WTC11 (cell line): ENCODE measurements around the gene ZNF516. TPM values are rescaled to one million over a fixed set of nuclear protein-coding genes. Genes with fewer than 3 reads are reported as not detected.

Experiments used
- ATAC-seq: fragments of 200-7000 bp; cut with Tn5 transposase; 2 replicates; pipeline ENCODE4 v1.10.0; 2021; ENCODE audit warnings: mild to moderate bottlenecking, moderate library complexity
- CTCF ChIA-PET: fragments of 300-600 bp; sonication (Branson Sonifier 250); formaldehyde crosslinking; loops from one replicate; lab custom pipeline; 2021; ENCODE audit warnings: antibody characterized with exemption; lab: Charles Lee
- POLR2A ChIA-PET: fragments of 350-600 bp; sonication (Branson Sonifier 250); formaldehyde crosslinking; loops from one replicate; lab custom pipeline; 2021; ENCODE audit warnings: antibody characterized with exemption; lab: Charles Lee
- DNase-seq: peaks from one replicate; pipeline ENCODE4 v3.0.0; 2021; ENCODE audit warnings: low spot score
- H3K27ac Mint-ChIP-seq: 2 replicates; pipeline ENCODE4 v1.8.0; 2021; ENCODE audit warnings: mixed read lengths
- H3K27me3 Mint-ChIP-seq: 2 replicates; pipeline ENCODE4 v1.8.0; 2021; ENCODE audit warnings: low read depth, mild to moderate bottlenecking, moderate library complexity, mixed read lengths
- H3K36me3 Mint-ChIP-seq: 2 replicates; pipeline ENCODE4 v1.8.0; 2021; ENCODE audit warnings: mixed read lengths
- H3K4me1 Mint-ChIP-seq: 2 replicates; pipeline ENCODE4 v1.8.0; 2022; ENCODE audit warnings: mixed read lengths
- H3K4me3 Mint-ChIP-seq: 2 replicates; pipeline ENCODE4 v1.8.0; 2021; ENCODE audit warnings: mild to moderate bottlenecking, moderate library complexity, mixed read lengths
- H3K9me3 Mint-ChIP-seq: 2 replicates; pipeline ENCODE4 v1.8.0; 2021; ENCODE audit warnings: mixed read lengths
- AFF4 ChIP-seq: sonication (generic); formaldehyde crosslinking; IDR thresholded peaks from 2 replicates; pipeline ENCODE4 v1.8.1; 2023; ENCODE audit warnings: mild to moderate bottlenecking, missing genetic modification reagents, borderline replicate concordance
- AR ChIP-seq: fragments of 250-450 bp; sonication (Bioruptor Pico); IDR thresholded peaks from 2 replicates; pipeline ENCODE4 v1.9.0; 2021; ENCODE audit warnings: mild to moderate bottlenecking
- CREM ChIP-seq: sonication (generic); formaldehyde crosslinking; IDR thresholded peaks from 2 replicates; pipeline ENCODE4 v1.8.1; 2022; ENCODE audit warnings: mild to moderate bottlenecking, missing genetic modification reagents, moderate library complexity
- EMX1 ChIP-seq: fragments of 250-450 bp; sonication (Bioruptor Pico); IDR thresholded peaks from 2 replicates; pipeline ENCODE4 v1.8.0; 2021; ENCODE audit warnings: mild to moderate bottlenecking
- IRF1 ChIP-seq: sonication (generic); formaldehyde crosslinking; IDR thresholded peaks from 2 replicates; pipeline ENCODE4 v1.8.0; 2023; ENCODE audit warnings: missing genetic modification reagents
- KAT7 ChIP-seq: sonication (generic); formaldehyde crosslinking; IDR thresholded peaks from 2 replicates; pipeline ENCODE4 v1.8.1; 2023; ENCODE audit warnings: missing genetic modification reagents, mild to moderate bottlenecking, borderline replicate concordance
- MXD4 ChIP-seq: fragments of 250-450 bp; sonication (Bioruptor Pico); IDR thresholded peaks from 2 replicates; pipeline ENCODE4 v1.8.0; 2021; ENCODE audit warnings: mild to moderate bottlenecking, moderate library complexity, borderline replicate concordance
- OVOL2 ChIP-seq: fragments of 250-450 bp; sonication (Bioruptor Pico); IDR thresholded peaks from 2 replicates; pipeline ENCODE4 v1.9.0; 2021; ENCODE audit warnings: mild to moderate bottlenecking, borderline replicate concordance
- PREB ChIP-seq: sonication (generic); formaldehyde crosslinking; IDR thresholded peaks from 2 replicates; pipeline ENCODE4 v1.8.1; 2022; ENCODE audit warnings: mild to moderate bottlenecking, missing genetic modification reagents, moderate library complexity, borderline replicate concordance
- PRRX2 ChIP-seq: fragments of 250-450 bp; sonication (Bioruptor Pico); IDR thresholded peaks from 2 replicates; pipeline ENCODE4 v1.8.0; 2021; ENCODE audit warnings: mild to moderate bottlenecking
- SMAD4 ChIP-seq: sonication (generic); formaldehyde crosslinking; IDR thresholded peaks from 2 replicates; pipeline ENCODE4 v1.8.0; 2022; ENCODE audit warnings: mild to moderate bottlenecking, missing genetic modification reagents
- SOX15 ChIP-seq: fragments of 250-450 bp; sonication (Bioruptor Pico); IDR thresholded peaks from 2 replicates; pipeline ENCODE4 v1.9.0; 2021; ENCODE audit warnings: mild to moderate bottlenecking
- TCF7 ChIP-seq: sonication (generic); formaldehyde crosslinking; IDR thresholded peaks from 2 replicates; pipeline ENCODE4 v1.8.0; 2022; ENCODE audit warnings: mild to moderate bottlenecking, low read depth, missing genetic modification reagents, moderate library complexity
- ZBTB43 ChIP-seq: sonication (generic); formaldehyde crosslinking; IDR thresholded peaks from 2 replicates; pipeline ENCODE4 v1.8.1; 2023; ENCODE audit warnings: mild to moderate bottlenecking, missing genetic modification reagents
- ZNF317 ChIP-seq: sonication (generic); formaldehyde crosslinking; IDR thresholded peaks from 2 replicates; pipeline ENCODE4 v1.8.1; 2023; ENCODE audit warnings: low read depth, mild to moderate bottlenecking, moderate library complexity, missing genetic modification reagents, borderline replicate concordance
- ZNF423 ChIP-seq: fragments of 250-450 bp; sonication (Bioruptor Pico); IDR thresholded peaks from 2 replicates; pipeline ENCODE4 v2.1.2; 2022; ENCODE audit warnings: mild to moderate bottlenecking, moderate library complexity
- ZNF512 ChIP-seq: sonication (generic); formaldehyde crosslinking; IDR thresholded peaks from 2 replicates; pipeline ENCODE4 v1.8.1; 2022; ENCODE audit warnings: missing genetic modification reagents, borderline replicate concordance
- total RNA-seq: library from RNA; stranded (reverse); gene quantifications from 3 replicates; pipeline ENCODE4 v1.2.3, GENCODE V29; 2021

ZNF516 gene
- total RNA-seq, 1 experiment from 2014 or later: 58.6 TPM

DNA sequence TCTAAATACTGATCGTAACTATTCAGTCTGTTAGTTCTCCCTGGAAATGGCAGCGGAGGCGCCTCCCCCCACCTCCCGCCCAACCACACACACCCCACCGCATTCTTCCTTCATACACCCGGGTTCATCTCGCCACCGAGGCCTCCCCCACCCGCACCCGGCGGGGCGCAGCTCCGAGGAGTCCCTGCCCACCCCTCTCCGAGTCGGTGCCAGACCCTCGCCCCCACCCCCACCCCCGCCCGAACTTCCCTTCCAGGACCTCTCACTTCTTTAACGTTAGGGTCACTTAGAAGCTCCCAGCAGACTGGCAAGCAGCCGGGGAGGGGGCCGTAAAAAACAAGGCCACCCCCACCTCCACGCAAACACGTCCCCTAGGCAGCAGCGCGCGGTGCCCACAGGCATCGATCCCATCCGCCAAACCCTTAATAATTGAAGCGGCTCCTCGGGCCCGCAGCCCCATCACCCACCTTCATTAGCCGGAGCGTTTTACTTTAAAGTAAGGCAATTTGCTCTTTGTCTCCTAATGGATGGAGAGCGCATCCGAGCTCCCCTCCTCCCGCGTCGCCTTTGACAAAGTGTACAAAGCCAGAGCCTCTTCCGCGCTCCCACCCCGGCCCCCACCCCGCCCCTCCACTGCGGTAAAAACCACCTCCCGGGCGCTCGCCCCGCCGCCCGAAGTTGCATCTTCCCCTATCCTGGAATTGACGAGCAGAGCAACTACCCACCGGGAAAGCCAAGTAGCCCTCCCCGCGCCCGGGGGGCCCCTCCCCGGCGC, 624 bp downstream of the ZNF516 start:
- ChIA-PET CTCF (interaction anchor here (0.9 to 1.3 kb wide), 2 partner anchors 11 to 163 kb away, joined by 3 read pairs; no protein-coding TSS in a partner anchor), POLR2A (interaction anchor here (1.0 to 1.8 kb wide), 4 partner anchors 10 to 126 kb away, joined by 3 to 9 read pairs (median 5); no protein-coding TSS in a partner anchor)
- Mint-ChIP-seq H3K36me3 (no peaks in the 10 kb centered on the region), H3K27me3 (peaks cover 72% of the 10 kb centered on the region), H3K9me3 (no peaks in the 10 kb centered on the region), H3K4me1 (peaks cover 37% of the 10 kb centered on the region), H3K4me3 (peak overlapping the region; percentile 75), H3K27ac (peak overlapping the region; percentile 84)
- peak; percentile 42 for DNase-seq
- TF ChIP-seq SMAD4 (no peak), PREB (no peak), AR (CRISPR knock-in tag) (no peak), CREM (CRISPR knock-in tag) (no peak), IRF1 (no peak), PRRX2 (CRISPR knock-in tag) (no peak), TCF7 (CRISPR knock-in tag) (no peak), ZBTB43 (CRISPR knock-in tag) (no peak), SOX15 (CRISPR knock-in tag) (no peak), AFF4 (CRISPR knock-in tag) (no peak), ZNF423 (no peak), ZNF317 (CRISPR knock-in tag) (no peak), EMX1 (CRISPR knock-in tag) (no peak), MXD4 (CRISPR knock-in tag) (no peak), ZNF512 (CRISPR knock-in tag) (no peak), KAT7 (CRISPR knock-in tag) (no peak), OVOL2 (CRISPR knock-in tag) (no peak)
- ATAC-seq: no peak
